Breast epithelium (tissue), 4 donors: ENCODE measurements around the gene CCDC33. TPM values are rescaled to one million over a fixed set of nuclear protein-coding genes. Genes with fewer than 3 reads are reported as not detected.

ENCODE experiments used
- DNase-seq, 2 donors: peaks; one replicate each; pipeline ENCODE4 v3.0.0-alpha.2; 2019; ENCODE audit warnings: low spot score in 2 of 2
- H3K27ac ChIP-seq, 2 donors: fragments of 200-600 bp; sonication (generic) in 1 of 2; one replicate each; pipeline ENCODE4 v1.5.1; 2016 to 2019; ENCODE audit warnings: mild to moderate bottlenecking in 1 of 2
- H3K27me3 ChIP-seq, 2 donors: fragments of 200-600 bp; sonication (generic) in 1 of 2; one replicate each; pipeline versions ENCODE4 v1.5.1 to v1.6.0; 2017 to 2019; ENCODE audit warnings: control low read depth in 1 of 2, mild to moderate bottlenecking in 1 of 2
- H3K36me3 ChIP-seq: fragments of 200-600 bp; one replicate; pipeline ENCODE4 v1.5.1; 2019
- H3K4me1 ChIP-seq, 2 donors: fragments of 200-600 bp; sonication (generic); one replicate each; pipeline ENCODE4 v1.5.1; 2016 to 2019; ENCODE audit warnings: control low read depth in 1 of 2
- H3K4me3 ChIP-seq, 3 donors: fragments of 200-600 bp; sonication (generic); 1 replicate in 2 of 3; 2 replicates in 1 of 3; pipeline ENCODE4 v1.5.1; 2016 to 2019; ENCODE audit warnings: mild to moderate bottlenecking in 3 of 3, moderate library complexity in 2 of 3
- H3K9me3 ChIP-seq, 2 donors: fragments of 200-600 bp; sonication (generic) in 1 of 2; one replicate each; pipeline ENCODE4 v1.5.1; 2016 to 2019; ENCODE audit warnings: control low read depth in 1 of 2
- CTCF ChIP-seq, 3 donors: fragments of 450-650 bp; IDR thresholded peaks; one replicate each; pipeline ENCODE4 v1.5.1; 2016 to 2017; ENCODE audit warnings: antibody characterized with exemption in 3 of 3, mild to moderate bottlenecking in 3 of 3, moderate library complexity in 3 of 3
- POLR2A ChIP-seq: fragments of 450-650 bp; IDR thresholded peaks from one replicate; pipeline ENCODE4 v1.6.1; 2016; ENCODE audit warnings: antibody characterized with exemption, mild to moderate bottlenecking, moderate library complexity
- POLR2AphosphoS5 ChIP-seq, 3 donors: sonication (generic); formaldehyde crosslinking; IDR thresholded peaks; one replicate each; pipeline ENCODE4 v1.6.1; 2017; ENCODE audit warnings: antibody characterized with exemption in 3 of 3
- intact Hi-C: fragments of 100-400 bp; cut with DNase I; formaldehyde crosslinking; loops from one replicate; pipeline ENCODE4 v1.15.1; 2023; ENCODE audit warnings: low total_unique reads
- total RNA-seq, 3 donors: library from RNA; depleted of rRNA; stranded (reverse); fragments of >200 nt; gene quantifications; one replicate each; pipeline ENCODE4 v1.1.0, GENCODE V29; 2016

The CCDC33 gene
- total RNA-seq, 3 donors from 2014 or later = 0.33 TPM; not detected in 2

DNA sequence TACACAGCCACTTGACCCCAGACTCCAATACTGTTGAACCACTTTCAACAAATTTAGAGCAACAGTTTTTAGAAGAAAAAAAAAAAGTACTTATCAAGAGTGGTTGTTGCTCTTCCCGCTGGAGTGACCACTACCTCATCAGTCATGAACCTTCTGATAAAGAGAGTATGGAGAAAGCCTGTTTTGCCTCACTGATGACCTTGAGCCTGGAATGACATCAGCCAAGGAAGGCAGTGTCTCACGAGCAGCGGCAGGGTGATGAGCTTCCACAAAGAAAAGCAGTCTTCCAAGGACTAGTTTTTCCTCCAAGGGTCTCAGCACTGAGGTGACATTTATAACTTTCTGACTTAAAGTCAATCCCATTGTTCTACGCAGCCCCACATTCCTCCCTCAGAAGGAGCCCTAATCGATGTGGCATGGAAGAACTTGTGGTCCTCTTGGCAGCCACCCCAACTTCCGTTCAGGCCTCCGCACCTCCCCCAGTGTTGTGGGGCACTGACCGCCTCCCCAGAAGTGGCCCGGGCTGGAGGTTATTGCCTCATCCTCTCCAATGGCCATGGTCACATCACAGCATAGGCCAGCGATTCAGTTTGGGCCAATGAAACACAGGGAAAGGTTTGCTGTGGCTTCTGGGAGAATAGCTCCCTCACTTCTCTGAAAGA, 133.1 kb downstream of the CCDC33 start:
- H3K27ac ChIP-seq = no peak overlapping the region
- no peaks in the 10 kb centered on the region for H3K36me3 ChIP-seq
- no peaks in the 10 kb centered on the region for H3K27me3 ChIP-seq
- H3K4me1 ChIP-seq = peaks cover 0 to 5% of the 10 kb centered on the region in 2 donors
- TF ChIP-seq POLR2AphosphoS5 (IDR thresholded peaks at IDR 0.05) = no peak
- no peak for TF ChIP-seq POLR2A
- TF ChIP-seq CTCF (IDR thresholded peaks at IDR 0.05) = no peak
- H3K9me3 ChIP-seq = no peaks in the 10 kb centered on the region
- no peak overlapping the region for H3K4me3 ChIP-seq
- intact Hi-C loops = no loop called here
- DNase-seq = peak in 1 of 2 donors; percentile 22

DNA sequence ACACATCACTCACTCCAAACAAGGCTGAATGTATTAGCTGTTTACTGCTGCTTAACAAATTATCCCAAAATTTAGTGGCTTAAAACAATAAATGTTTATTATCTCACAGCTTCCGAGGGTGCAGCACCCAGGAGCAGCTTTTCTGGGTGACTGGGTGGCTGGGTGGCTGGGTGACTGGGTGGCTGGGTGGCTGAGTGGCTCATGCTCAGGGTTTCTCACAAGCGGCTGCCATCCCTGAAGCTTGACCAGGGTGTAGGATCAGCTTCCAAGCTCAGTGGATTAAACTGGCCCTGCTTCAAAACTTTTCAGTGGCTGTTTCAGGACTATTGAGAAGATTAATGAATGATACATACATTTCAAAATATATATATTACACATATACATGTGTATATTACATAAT, 133.6 kb downstream of the CCDC33 start:
- Histone ChIP-seq H3K36me3 (no peaks in the 10 kb centered on the region), H3K27ac (no peak overlapping the region), H3K27me3 (no peaks in the 10 kb centered on the region), H3K4me3 (no peak overlapping the region), H3K9me3 (no peaks in the 10 kb centered on the region), H3K4me1 (peaks cover 0 to 7% of the 10 kb centered on the region in 2 donors)
- intact Hi-C loops = no loop called here
- TF ChIP-seq POLR2A = no peak
- no peak for TF ChIP-seq POLR2AphosphoS5 (IDR thresholded peaks at IDR 0.05)
- no peak for TF ChIP-seq CTCF (IDR thresholded peaks at IDR 0.05)
- peak in 1 of 2 donors; percentile 15 for DNase-seq

GRCh38 chr15:74370471-74370870, 134.3 kb downstream of the CCDC33 start:
- intact Hi-C loops = no loop called here
- Histone ChIP-seq H3K36me3 (no peaks in the 10 kb centered on the region), H3K9me3 (no peaks in the 10 kb centered on the region), H3K27me3 (no peaks in the 10 kb centered on the region), H3K4me3 (no peak overlapping the region), H3K4me1 (peaks cover 0 to 11% of the 10 kb centered on the region in 2 donors), H3K27ac (no peak overlapping the region)
- TF ChIP-seq POLR2A = no peak
- peak in 1 of 2 donors; percentile 15 for DNase-seq

DNA sequence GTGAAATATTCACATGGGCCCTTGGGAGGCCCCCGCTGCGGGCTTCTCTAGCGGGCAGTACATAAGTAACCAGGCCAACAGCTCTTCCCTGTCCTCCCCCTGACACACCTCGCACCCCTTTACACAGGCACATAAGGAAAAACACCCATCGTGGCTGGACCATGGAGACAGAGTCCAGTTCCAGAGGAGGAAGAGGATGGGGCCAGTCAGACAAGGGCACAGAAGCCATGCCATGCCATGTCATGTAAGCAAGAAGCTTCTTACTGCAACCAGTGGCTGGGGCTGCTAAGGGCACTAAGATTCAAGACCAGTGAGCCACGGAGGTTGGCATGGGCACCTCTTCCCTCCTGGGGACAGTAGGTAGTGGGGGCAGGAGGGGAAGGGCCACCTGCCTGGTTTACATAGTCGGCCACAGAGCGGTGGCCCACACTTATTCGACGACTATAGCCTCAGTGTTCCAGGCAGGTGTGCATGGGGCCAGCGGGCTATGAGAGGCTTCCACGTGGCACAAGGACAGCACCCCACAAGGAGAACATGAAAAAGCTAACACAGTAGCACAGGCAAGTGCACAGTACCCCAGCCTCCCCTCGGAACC, 137.0 kb downstream of the CCDC33 start:
- Histone ChIP-seq H3K4me3 (no peak overlapping the region), H3K27ac (no peak overlapping the region), H3K27me3 (no peaks in the 10 kb centered on the region), H3K36me3 (no peaks in the 10 kb centered on the region), H3K4me1 (peaks cover 0 to 8% of the 10 kb centered on the region in 2 donors), H3K9me3 (no peaks in the 10 kb centered on the region)
- DNase-seq = peak in 1 of 2 donors; percentile 14
- TF ChIP-seq POLR2AphosphoS5 (IDR thresholded peaks at IDR 0.05) (no peak), POLR2A (no peak), CTCF (IDR thresholded peaks at IDR 0.05) (no peak)
- intact Hi-C loops = no loop called here

DNA sequence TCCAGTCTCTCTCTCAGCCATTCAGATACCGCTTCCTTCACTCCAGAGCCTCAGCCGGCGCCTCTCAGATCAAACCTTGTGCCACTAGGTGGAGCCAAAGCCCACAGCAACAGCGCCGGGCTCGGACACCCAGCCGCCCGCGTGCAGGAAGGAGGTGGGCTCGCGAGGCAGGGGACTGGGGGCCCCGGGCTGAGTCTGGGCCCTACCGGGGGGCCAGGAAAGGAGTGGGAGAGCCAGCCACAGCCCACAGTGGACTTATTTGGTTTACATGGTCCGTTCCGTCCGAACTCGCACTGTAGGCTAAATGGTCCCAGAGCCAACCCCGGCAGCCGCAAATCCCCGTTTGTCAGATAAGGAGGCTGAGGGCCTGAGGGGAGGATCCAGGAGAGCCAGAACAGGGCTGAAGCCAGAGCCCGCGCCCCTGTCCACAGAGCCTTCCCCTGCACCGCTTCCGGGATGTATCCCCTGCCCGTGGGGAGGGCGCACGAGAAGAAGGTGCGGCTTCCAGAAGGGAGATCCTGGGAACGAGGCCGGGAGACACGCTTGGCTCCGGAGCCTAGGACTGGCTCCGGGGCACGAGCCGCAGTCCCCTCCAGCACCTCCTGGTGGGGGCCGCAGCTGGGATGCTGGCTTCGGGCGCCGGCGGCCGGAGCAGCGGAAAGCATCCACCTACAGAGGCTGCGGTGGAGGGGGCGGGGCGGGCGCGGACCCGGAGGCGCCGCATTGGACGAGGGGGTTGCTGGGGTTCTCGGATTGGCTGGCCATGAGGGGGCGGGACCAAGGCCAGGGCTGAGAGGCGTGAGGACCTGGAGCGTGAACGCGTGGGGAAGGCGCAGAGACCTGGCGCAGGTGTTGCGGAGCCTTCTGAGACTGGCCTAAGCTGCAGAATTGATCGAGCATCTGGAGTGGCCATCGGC, 137.9 kb downstream of the CCDC33 start:
- Histone ChIP-seq H3K4me1 (peaks cover 0 to 8% of the 10 kb centered on the region in 2 donors), H3K27me3 (no peaks in the 10 kb centered on the region), H3K27ac (peak overlapping the region in 1 of 2 donors; percentile 27), H3K36me3 (no peaks in the 10 kb centered on the region), H3K4me3 (peak overlapping the region; percentile 50 to 79 (median 65)), H3K9me3 (no peaks in the 10 kb centered on the region)
- peak; percentile 92 to 93 for DNase-seq
- TF ChIP-seq CTCF (IDR thresholded peaks at IDR 0.05) = peak; percentile 69 to 85 (median 78)
- TF ChIP-seq POLR2A = no peak
- intact Hi-C loops = no loop called here
